GF-D8 (cell line): ENCODE results near the gene FAM13A.

ENCODE experiments used
- DNase-seq: peaks from one replicate; lab custom pipeline; 2025; lab: John Stamatoyannopoulos, UW

The FAM13A gene

DNA sequence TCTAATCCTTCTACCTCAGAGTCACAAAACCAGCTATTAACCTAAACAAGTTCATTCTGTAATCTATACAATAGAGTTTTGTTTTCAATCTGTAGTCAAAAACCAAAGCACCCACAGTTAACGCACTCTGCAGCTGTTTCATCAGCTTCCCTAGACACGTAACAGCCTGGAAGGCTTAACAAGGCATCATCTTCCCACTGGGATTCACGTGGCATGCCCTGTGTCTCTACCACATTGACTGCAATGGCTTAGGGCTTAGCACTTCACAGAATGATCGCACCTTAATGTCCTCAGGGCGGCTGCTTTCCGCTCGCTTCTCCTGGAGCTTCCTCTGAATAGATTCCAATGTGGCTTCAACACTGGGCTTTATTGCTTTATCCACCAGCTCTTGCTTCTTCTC lies 309.6 kb downstream of the FAM13A start:
- no peak for DNase-seq

DNA sequence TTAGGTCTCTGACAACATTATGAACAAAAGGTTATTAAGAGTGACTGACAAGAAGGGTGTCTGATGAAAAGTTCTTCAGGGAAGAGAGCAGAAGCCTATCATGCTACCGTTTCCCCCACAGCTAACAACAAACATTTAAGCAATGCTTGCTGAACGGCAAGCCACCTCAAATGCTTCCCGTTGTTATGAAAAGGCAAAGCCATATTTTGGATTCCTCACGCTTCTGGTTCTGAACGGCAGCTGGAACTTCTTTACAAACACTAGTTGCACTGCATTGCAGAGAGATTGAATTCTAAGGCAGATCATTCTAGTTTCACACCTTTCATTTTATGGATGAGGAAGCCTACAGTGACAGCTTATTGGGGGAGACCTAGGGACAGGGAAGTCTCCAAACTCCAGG lies 310.8 kb downstream of the FAM13A start:
- DNase-seq, result no peak

DNA sequence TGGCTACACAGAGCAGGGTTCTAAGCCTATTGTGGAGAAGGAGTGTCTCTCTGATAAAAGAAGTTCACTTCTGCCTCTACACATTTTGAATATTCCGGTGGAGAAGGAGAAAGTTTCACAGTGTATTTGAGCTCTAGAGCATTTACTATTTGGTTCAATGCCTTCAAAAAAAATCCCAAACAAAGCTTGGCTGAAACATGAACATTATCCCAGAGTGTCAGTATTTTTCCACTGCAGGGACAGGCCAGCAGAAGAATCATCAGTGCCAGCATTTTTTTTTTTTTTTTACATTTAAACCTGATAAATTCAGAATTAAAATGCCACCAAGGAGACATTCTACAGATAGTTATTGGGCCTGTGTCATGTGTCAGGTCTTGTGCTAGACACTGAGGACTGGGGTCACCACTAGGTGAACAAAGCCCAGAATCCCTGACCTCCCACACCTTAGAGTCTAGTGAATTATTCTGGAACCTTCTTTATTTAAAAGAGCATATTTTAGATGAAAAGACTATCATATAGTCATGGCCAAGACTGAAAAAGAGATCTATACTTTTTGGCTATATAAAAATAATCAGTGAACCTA lies 311.3 kb downstream of the FAM13A start:
- no peak for DNase-seq

DNA sequence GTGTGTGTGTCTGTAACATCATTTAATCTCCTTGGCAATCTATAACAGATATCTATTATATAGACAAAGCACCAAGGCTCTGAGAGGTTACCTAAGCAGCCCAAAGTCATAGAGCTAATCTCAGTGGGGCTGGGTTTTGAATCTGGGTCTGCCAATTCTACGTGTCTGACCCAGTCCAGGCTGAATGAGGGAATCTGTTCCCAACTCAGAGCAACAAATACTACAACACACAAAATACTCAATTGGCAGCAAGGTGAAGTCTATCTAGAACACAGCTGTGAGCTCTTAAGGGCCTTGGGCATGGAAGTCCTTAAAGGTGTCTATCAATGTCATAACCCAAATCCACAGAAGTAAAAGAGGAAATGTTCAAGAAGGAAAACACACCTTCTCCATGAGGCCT lies 311.8 kb downstream of the FAM13A start:
- DNase-seq, result no peak

DNA sequence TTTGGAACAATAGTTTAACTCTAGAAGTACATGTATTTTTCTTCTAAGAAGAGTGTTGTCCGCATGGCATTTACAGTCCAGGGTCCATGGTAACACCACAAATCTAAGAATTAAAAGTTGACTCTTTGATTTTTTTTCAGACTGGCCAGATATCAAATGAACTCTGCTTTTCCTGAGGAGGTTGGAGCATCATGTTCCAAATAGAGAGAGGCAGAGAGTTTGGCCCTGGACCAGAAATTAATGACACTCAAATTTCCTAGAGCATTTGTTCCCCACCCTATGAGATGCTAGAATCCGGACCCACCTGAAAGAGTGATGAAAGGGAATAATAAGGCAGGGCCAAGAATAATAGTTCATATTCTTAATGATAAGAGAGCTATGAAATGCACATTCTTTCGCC lies 312.4 kb downstream of the FAM13A start:
- DNase-seq, result no peak

DNA sequence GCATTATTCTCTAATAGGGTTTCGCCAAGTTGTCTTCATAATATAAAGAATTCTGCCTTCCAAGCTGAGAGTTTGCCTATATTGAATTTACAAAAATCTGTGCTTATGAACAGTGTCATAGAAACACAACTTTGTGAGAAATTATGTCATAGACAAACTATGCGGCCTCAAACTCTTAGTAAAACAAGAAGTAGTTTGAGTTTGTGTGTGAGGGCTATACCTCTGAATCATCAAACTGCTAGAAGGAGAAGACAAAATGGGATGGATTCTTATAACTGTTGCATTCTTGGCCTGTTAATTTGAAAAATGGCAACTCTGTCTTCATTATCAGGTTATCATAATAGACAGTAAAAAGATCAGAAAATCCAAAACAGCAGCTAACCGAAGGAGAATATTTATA lies 313.3 kb downstream of the FAM13A start:
- no peak for DNase-seq

DNA sequence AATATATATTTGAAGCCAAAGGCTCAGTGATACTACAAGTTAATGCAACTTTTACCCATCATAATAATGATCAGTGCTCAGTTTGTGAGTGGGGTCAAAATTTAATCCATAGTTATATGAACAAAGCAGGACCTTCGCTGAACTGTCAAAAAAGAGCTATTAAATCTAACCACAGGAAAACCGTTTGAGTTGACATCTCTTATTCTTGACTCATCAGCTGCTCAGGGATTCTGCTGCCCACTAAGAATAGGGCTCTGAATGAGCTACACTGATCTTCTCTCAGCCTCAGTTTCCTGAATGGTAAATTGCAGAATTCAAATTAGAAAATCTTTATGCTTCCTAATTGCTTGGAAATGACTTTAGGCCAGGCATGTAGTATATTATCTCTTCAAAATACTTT lies 314.4 kb downstream of the FAM13A start:
- DNase-seq, result no peak

DNA sequence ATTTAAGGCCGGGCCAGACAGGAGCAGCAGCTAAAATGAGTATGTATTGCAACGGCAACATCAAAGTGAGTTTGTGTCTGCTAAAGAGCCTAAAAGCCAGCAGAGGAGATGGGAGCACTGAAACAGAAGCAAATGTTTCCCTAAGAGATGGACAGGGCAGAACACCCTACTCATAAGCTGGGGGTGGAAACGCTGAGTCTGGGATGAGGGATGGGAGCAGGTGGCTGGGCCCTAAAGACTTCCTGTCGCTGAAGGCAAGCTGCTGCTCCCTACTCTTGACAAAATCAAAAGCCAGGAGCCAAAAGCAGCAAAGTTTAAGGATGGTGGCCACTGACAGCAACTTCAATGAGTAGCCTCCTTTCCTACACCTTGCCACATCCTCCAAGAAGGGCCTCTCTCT lies 318.8 kb downstream of the FAM13A start:
- no peak for DNase-seq

DNA sequence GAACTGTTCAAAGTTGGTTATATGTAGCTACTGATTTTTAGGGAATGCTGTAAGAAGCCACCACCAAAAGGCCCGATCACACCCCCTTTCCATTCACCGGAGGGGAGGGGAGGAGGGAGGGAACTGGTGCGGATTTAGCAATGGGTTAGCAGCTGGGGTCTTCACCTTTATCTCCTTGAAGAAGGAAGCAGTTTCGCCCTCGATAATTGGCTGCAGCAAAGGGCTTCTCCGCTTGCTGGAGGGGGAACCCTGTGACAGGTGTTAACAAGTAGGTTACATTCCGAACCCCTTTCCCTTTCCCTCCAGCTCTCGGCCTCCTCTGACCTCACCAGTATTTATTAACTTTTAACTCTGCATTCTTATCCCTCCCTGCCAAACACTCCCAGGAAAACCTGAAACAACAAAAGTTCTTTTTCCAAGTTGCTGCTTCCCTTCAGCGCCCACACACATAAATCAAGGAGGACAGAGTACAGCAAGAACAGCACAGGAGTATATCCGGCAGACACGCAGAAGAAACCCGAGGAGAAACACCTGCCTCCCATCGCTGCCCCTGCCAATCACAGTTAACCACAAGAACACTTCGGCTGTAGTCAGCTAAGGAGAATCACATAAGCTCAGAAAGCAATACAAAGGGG lies 319.6 kb downstream of the FAM13A start:
- no peak for DNase-seq

DNA sequence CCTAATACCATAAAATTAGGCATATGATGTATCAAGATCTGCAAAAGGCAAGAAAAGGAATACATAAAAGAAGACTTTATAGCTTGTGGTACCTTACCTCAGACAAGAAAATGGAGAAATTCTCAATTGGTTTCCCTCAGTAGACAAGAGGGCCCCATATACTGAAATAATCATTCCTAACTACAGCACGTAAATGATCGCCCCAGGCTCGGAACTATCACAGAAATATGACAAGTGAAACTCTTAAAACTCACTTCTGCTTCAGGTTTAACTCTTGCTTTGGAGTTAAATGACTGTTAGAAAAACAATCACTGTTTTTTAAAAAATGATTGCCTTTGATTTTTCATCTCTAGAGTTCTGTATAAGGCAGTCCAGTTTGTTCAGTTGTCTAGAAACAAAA lies 320.7 kb downstream of the FAM13A start:
- DNase-seq, result no peak

DNA sequence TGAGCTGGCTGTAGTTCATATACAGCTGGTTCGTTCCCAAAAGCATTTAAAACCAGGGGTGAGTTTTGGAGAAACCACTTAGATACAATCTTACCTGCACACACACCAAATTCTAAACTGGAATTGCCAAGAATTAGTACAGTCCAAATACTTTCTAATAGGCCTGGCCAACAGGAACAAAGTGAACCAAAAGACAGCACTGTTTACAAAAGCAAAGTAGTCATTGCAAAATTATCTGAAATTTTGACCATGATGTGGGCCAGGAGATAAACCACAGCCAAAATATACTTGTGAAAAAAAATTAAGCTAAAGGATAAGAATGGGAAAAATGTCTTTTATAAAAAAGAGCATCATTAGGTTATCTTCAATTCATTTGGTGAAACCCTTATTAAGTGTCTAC lies 321.4 kb downstream of the FAM13A start:
- DNase-seq, result no peak

DNA sequence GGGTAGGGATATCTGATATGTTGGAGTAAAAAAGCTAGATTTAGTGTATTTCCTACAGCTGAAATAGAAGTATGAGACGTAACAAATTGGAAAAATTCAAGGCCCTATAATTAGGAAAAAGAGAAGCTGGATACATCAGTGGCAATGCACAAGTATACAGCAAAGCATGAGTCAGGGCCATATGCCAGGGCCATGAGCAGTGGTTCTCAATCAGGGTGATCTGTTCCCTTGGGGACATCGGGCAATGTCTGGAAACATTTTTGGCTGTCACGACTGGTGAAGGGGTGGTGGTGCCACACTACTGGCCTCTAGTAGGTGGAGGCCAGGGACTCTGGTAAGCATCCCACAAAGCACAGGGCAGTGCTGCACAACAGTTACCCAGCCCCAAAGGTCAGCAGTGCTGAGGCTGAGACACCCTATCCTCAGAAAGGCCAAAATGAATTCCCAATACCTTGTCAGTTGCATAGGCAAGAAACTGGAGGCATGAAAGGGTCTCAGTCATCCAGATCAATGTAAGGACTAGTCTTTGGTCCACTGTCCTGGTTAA lies 322.5 kb downstream of the FAM13A start:
- DNase-seq, result no peak

DNA sequence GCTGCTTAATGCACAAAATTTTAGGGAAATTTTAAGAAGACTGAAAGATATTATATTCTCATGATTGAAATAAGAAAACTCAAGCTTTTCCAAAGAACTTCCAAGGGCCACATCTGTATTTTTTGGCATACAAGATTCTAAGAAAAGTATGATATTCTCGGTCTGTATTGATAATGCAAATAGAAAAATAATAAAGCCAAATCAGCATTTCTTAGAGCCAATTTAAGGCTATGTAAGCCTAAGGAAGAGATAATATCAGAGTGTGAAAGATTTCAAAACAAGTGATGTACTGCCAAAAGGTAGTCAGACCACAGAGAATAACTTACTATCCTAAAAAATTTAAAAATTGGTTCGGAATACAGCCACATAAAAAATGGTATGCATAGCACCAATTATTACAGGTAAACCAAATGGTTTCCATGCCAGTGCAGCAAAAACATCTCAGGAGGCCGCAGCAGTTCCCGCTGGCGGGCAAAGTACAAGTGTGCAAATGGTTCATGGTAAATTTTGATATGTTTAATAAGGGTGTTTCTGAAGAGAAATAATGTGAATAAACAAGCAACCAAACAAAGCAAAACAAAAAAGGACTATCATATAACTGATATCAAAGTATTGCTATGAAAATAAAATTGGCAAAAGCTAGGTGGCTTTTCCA lies 324.1 kb downstream of the FAM13A start:
- DNase-seq, result no peak

DNA sequence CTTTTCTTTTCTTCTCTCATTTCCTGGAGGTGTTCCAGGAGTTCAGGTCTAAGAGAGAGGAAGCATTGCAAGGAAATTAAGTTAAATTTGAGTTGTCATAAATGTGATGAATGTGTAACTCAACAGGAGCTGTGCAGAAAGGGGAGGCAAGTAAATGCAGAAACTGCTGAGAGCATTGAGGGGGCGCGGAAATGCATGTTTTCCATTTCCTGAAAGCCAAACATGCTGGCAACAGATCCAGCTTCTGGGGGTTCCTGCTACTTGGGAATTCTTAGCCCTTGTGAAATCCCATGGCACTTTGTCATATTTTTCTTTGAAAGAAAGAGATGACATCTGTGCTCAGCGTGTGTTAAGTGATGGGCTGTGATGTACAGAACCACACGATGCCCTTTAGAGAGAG lies 325.6 kb downstream of the FAM13A start:
- no peak for DNase-seq

DNA sequence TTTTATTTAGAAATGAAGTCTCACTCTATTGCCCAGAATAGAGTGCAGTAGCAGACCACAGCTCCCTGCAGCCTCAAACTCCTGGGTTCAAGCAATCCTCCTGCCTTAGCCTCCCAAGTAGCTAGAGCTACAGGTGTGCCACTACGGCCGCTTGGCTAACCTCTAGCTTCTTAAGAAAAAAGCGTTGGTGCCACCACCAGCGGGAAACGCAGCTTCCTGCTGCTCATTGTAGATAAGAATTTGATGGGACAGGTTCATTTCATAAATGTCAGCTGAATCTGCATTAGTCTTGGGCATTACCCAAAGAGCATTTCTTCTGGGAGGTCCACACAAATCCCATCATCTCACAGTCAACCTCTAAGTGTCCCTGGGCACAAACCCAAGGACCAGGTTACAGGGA lies 326.2 kb downstream of the FAM13A start:
- DNase-seq, result no peak

DNA sequence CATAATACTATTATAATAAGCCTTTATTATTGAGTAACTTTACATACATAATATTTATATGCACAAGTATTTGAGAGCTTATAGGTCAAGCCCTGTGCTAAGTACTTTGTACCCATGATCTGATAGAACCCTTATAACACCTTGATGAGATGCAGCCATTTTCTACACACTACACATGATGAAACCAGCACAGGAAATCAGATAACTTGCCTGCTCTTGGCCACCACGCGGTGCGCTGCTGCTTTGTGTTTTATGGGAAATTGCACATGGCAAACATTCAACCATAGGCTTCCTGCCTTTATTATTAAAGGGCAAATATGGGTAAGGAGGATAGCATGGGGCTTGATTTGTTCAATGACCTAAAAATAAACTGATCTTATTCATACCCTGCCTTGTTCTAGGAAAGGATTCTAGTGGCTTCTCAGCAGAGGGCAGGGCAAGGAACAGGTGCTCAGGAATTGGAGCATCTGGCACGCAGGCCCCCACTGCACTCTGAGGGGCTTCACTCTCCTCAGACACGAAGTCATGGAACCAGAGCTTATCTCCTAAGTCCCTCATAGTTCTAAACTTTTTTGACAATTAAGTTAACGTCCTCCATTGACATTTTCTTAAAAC lies 327.7 kb downstream of the FAM13A start:
- DNase-seq, result peak; percentile 60

DNA sequence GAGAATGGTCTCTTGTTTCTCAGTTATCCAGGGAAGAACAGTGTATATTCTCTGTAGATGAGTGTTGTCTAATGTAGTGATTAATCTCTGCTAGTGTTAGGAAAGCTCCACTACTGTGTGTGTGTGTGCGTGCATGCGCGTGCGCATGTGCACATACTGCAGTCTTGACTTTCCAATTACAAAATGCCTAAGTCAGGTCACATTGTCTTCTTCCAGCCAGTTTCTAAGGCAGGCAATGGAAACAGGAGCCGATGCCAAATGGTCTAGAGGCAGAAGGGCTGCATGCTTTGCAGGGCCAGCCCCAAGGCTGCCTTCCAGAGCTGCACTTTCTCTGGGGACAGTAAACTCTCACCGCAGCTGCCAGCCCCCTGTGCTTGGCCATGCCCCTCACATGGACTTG lies 328.8 kb downstream of the FAM13A start:
- no peak for DNase-seq

DNA sequence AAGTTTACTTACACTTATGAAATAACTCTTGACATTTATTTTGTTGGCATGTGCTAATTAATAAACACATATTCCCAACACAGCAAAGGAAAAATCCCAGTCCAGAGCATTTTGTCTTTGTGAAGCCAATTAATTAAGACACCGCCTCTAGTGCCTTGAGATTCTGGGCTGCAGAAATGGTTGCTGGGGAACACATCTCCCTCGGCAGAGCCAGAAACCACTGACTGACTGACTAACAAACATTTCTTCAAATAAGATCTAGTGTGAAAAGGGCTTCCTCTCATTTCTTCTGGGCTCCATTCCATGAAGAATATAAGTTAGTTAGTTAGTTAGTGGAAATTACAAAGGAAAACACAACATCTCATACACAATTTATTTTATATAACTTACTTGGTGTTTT lies 331.0 kb downstream of the FAM13A start:
- DNase-seq, result no peak

DNA sequence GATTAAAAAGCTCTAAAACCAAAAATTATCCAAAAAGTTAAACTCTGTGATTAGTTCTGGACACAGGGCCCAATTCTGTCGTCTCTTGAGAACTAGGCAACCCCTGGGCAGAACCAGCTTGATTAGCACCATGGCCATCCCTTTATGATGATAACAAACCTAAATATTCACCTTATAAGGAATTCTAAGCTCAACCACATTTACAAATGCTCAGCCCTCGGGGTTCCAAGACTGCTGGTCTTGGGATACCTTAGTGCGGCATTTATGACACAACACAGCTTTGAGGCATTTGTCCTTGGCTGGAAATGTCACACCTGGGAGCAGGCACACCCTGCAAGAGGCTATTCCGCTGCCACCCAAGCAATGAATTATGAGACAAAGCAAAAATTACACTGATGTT lies 331.8 kb downstream of the FAM13A start:
- no peak for DNase-seq

DNA sequence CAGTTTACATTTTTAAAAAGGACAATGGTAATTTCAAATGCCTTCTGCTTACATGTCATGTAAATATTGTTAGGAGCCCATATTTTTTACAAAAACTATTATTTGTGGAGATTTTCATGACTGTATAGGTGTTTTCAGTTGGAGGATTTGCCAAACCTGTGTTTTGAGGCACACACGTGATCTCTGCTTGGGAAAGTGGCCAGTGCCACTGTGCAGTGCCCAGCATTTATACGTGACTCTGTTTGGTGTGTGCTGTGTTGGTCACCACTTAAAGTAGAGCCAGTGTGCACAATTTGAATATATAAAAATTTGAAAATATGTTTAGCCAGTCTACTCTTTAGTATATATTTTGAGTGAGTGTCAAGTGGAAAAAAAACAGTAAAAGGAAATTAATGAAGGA lies 332.6 kb downstream of the FAM13A start:
- DNase-seq, result no peak

DNA sequence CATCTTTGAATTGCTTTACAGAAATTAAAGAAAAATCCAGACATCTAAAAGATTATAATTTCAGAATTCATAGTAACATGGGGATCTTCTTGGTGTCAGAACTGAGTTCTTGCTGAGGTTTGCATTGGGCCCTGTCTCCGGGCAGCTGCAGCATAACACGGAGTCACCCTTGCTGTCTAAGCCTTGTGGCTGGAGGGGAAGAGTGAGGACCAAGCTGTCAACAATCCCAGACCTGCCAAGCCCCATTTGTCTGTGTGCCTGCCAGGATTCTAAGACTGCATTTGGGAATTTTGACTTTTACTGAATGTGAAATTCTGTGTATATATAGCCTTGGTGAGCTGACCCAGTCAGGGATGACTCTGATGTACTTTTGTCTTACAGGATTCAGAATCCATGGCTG lies 334.2 kb downstream of the FAM13A start:
- no peak for DNase-seq

DNA sequence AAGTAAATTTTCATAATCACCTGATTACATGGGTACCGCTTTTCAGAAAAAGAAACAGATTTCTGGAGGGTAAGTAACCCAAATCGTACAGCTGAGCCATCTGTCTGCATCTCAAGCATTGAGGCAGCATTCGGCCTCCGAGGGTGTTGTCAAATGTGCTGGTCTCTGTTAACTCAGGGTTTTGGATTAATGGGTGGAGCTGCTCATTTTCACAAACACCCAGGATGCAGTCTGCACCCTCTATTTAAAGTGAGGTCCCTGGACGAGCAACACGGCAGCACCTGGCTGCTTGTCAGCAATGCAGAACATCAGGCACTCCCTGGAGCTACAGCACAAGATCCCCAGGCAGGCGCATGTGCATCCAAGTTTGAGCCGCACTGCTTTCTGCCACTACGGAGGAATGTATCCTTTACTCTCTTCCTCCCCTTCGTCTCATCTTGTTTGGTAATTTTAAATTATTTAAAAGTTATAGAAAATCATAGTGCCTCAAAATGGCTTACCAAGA lies 334.7 kb downstream of the FAM13A start:
- DNase-seq, result no peak
